Measurements from ENCODE around the gene UNG.

Gene UNG

DNA sequence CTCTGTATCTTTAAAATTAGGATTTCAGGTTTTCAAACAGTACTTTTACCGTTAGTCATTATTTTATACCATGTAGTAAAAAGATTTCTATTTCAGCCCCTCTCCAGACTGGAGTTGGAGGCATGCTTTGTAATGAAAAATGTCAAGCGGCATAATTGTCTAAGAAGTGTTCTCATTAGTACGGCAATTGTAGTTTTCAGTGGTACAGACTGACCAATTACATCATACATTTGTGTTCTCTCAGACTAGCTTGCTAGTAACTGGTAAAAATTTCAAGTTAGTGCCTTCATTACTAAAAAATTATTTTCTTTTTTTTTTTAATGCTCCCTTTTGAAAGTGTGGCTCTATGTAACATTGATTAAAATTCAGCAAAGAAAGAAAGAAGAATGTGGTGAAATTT is 40.5 kb upstream of the UNG start:
- H3K27me3 ChIP-seq = no peaks in the 10 kb centered on the region
- no peak for TF ChIP-seq Cebpa-rat (IDR thresholded peaks at IDR 0.05)
- H3K9ac ChIP-seq = no peak overlapping the region
- no peaks in the 10 kb centered on the region for H4K20me1 ChIP-seq
- peaks cover 24 to 54% (median 45%) of the 10 kb centered on the region in 11 experiments for H3K36me3 ChIP-seq
- H3K27ac ChIP-seq = no peak overlapping the region
- H3K4me3 ChIP-seq = no peak overlapping the region
- H3K4me1 ChIP-seq = peaks cover 14 to 19% (median 17%) of the 10 kb centered on the region in 10 experiments
- H3K9me3 ChIP-seq (replicated peaks in 1 of 11) = no peaks in the 10 kb centered on the region
- no peak overlapping the region for H3K4me2 ChIP-seq

DNA sequence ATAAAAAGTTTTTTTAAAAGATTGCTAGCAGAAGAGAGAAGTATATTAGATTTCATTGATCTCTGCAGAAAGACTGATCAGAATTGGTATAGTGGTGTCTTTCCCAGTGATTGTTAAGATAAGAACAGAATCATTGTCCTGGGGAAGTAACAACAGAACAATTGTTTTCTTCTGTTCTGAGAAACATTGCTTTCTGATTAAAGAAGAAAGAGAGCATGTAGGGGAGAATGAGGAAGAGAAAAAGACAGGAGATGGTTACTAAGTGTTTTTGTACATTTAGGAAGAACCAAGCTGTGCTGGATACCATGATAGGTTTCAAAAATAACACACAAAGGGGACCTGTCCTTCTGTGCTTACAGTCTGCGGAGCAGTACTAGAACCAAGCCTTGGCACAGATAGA is 40.0 kb upstream of the UNG start:
- H4K20me1 ChIP-seq = no peaks in the 10 kb centered on the region
- no peak overlapping the region for H3K4me2 ChIP-seq
- H3K4me3 ChIP-seq = no peak overlapping the region
- no peaks in the 10 kb centered on the region for H3K27me3 ChIP-seq
- H3K36me3 ChIP-seq = peaks cover 24 to 57% (median 49%) of the 10 kb centered on the region in 11 experiments
- no peaks in the 10 kb centered on the region for H3K9me3 ChIP-seq (replicated peaks in 1 of 11)
- TF ChIP-seq Cebpa-rat (IDR thresholded peaks at IDR 0.05) = no peak
- no peak overlapping the region for H3K27ac ChIP-seq
- H3K9ac ChIP-seq = no peak overlapping the region
- H3K4me1 ChIP-seq = peaks cover 12 to 16% (median 14%) of the 10 kb centered on the region in 10 experiments

DNA sequence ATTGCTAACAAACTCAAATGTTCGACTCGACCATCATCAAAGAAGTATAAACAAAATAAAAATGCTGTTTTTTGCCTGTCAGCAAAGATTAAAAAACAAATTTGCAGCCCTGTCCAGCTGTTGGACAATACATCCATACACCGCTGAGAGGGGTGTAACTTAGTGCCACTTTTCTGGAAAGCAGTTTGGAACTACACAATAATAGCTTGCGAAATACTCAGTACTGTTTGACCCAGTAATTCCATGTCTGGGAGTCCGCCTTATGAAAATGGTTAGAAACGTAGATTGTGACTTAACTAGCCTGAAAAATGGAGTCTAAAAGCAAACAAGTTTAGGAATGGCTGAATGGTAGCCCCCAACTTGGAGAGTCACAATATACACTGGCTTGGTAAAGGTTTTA is 38.6 kb upstream of the UNG start:
- Histone ChIP-seq H3K4me2 (no peak overlapping the region), H4K20me1 (no peaks in the 10 kb centered on the region), H3K9ac (no peak overlapping the region), H3K36me3 (peaks cover 35 to 70% (median 62%) of the 10 kb centered on the region in 11 experiments), H3K27me3 (no peaks in the 10 kb centered on the region), H3K9me3 (replicated peaks in 1 of 11) (peaks cover 4 to 11% (median 9%) of the 10 kb centered on the region in 11 experiments; a peak in 17 of 22 replicates), H3K4me3 (no peak overlapping the region), H3K27ac (no peak overlapping the region), H3K4me1 (peaks cover 6 to 8% (median 7%) of the 10 kb centered on the region in 10 experiments)
- TF ChIP-seq Cebpa-rat (IDR thresholded peaks at IDR 0.05) = no peak

DNA sequence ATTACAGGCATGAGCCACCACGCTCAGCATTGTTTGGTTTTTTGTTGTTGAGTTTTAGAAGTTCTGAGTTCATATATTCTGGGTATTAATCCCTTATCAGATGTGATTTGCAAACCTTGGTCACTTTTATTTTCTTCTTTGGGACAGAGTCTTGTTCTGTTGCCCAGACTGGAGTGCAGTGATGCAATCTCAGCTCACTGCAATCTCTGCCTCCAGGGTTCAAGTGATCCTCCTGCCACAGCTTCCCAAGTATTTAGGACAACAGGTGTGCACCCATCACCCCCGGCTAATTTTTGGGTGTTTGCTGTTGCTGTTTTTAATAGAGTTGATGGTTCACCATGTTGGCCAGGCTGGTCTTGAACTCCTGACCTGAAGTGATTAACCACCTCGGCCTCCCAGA is 33.3 kb upstream of the UNG start:
- Histone ChIP-seq H3K9me3 (replicated peaks in 1 of 11) (peaks cover 4 to 11% (median 9%) of the 10 kb centered on the region in 11 experiments; a peak in 17 of 22 replicates), H3K27me3 (no peaks in the 10 kb centered on the region), H3K9ac (no peak overlapping the region), H3K4me2 (no peak overlapping the region), H4K20me1 (no peaks in the 10 kb centered on the region), H3K36me3 (peaks cover 52 to 86% (median 69%) of the 10 kb centered on the region in 11 experiments), H3K4me1 (no peaks in the 10 kb centered on the region), H3K4me3 (no peak overlapping the region), H3K27ac (no peak overlapping the region)
- no peak for TF ChIP-seq Cebpa-rat (IDR thresholded peaks at IDR 0.05)

DNA sequence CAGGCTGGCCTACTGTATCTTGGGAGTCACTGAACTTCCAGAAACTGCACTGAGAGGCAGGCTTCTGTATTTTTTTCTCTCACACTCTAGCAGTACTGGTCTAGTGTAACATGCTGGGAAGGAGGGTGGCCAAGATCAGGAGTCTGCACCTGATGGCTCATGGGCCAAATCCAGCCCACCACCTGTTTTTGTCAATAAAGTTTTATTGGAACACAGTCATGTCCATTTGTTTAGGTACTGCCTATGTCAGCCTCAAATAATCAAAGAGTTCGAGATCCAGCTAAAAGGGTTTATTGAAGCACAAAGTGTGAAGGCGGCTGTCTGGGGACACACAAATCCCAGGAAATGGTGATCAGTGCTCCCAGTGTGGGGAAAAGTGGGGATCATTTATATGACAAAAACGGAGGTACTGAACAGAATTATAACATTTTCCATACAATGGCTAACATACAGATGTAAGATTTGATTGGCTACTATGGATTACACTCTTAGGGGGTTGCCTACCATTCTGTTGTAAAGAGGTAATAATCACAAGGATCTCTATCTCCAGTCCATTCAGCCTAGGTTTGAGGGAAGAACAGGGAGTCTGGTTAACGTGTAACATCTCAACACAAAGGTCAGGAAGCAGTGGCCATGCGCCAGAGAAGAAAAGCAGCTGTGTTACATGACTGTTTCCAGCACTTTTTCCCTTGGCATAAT is 32.1 kb upstream of the UNG start:
- Histone ChIP-seq H3K27me3 (no peaks in the 10 kb centered on the region), H3K4me3 (no peak overlapping the region), H4K20me1 (no peaks in the 10 kb centered on the region), H3K4me1 (no peaks in the 10 kb centered on the region), H3K27ac (no peak overlapping the region), H3K36me3 (peaks cover 55 to 86% (median 70%) of the 10 kb centered on the region in 11 experiments), H3K9me3 (replicated peaks in 1 of 11) (peaks cover 4 to 11% (median 9%) of the 10 kb centered on the region in 11 experiments; a peak in 17 of 22 replicates), H3K9ac (no peak overlapping the region), H3K4me2 (no peak overlapping the region)
- no peak for TF ChIP-seq Cebpa-rat (IDR thresholded peaks at IDR 0.05)

DNA sequence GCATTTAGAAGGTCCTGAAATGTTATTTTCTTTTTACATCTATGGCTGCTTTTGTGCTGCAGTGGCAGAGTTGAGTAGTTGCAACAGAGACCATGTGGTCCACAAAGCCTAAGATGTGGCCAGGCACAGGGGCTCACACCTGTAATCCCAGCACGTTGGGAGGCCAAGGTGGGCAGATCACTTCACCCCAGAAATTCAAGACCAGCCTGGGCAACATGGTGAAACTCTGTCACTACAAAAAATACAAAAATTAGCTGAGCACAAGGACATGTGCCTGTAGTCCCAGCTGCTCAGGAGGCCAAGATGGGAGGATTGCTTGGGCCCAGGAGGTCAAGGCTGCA is 31.6 kb upstream of the UNG start:
- Histone ChIP-seq H4K20me1 (no peaks in the 10 kb centered on the region; a peak in 1 of 22 replicates), H3K4me1 (no peaks in the 10 kb centered on the region), H3K9me3 (replicated peaks in 1 of 11) (peaks cover 4 to 11% (median 9%) of the 10 kb centered on the region in 11 experiments; a peak in 17 of 22 replicates), H3K4me2 (no peak overlapping the region), H3K36me3 (peaks cover 60 to 86% (median 75%) of the 10 kb centered on the region in 11 experiments), H3K9ac (no peak overlapping the region), H3K27me3 (no peaks in the 10 kb centered on the region), H3K27ac (no peak overlapping the region), H3K4me3 (no peak overlapping the region)
- no peak for TF ChIP-seq Cebpa-rat (IDR thresholded peaks at IDR 0.05)

DNA sequence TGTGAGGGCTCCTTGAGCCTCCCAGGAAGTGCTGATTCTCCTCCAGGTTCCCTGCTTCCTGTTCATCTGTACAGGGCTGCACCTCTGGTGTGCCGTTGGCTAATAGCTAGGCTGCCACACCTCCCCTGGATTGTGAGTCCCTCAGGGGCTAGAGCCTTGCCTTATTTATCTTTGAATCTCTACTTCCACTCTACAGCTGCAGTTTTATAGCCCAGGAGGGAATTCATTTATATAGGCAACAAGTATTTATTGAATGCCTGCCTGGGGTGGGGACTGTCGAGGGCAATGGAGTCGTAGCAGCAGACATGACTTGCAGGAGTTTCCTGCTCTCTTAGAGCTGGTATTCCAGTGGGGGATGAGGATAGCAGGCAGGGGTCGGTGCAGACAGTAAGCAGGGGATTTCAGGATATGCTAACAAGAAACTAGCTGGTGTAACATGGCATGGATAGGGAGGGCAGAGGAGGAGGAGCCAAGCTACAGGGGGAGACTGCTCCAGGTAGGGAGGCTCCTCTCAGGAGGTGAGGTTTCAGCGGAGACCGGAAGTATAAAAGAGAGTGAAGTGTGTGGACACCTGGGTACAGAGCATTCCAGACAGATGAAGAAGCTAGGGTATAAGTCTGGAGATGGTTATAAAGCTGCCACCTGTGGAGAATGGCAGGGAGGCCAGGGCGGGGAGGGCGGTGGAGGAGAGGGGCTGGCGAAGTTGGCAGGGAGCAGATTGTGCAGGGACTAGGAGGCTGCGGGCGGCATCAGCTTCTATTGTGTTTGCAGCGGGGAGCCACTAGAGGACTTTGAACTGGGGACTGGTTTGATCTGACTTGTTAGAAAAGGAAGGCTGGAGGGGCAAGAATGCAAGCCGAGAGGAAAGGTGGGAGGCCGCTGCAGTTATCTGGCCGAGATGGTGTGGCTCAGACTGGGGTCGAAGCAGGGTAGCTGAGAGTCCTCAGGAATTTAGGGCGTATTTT is 27.8 kb upstream of the UNG start:
- Histone ChIP-seq H3K4me1 (no peaks in the 10 kb centered on the region), H3K27me3 (no peaks in the 10 kb centered on the region), H3K9me3 (replicated peaks in 1 of 11) (peaks cover 0 to 2% (median 0%) of the 10 kb centered on the region in 11 experiments; a peak in 5 of 22 replicates), H3K27ac (no peak overlapping the region), H3K36me3 (peaks cover 69 to 88% (median 79%) of the 10 kb centered on the region in 11 experiments), H3K4me2 (no peak overlapping the region), H3K4me3 (no peak overlapping the region), H4K20me1 (no peaks in the 10 kb centered on the region; a peak in 1 of 22 replicates), H3K9ac (no peak overlapping the region)
- no peak for TF ChIP-seq Cebpa-rat (IDR thresholded peaks at IDR 0.05)

DNA sequence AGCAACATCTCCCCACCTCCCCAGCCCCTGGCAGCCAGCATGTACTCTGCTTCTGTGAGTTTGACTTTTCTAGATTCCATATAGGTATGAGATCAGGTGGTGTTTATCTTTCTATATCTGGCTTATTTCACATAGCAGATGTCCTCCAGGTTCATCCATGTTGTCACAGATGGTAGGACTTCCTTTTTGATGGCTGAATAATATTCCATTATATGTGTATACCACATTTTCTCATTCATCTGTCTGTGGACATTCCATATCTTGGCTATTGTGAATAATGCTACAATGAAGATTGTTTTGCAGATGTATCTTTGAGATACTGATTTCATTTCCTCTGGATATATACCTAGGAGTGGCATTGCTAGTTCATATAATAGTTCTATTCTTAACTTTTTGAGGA is 22.5 kb upstream of the UNG start:
- no peak overlapping the region for H3K4me3 ChIP-seq
- peaks cover 0 to 23% (median 13%) of the 10 kb centered on the region in 11 experiments; a peak in 13 of 22 replicates for H3K9me3 ChIP-seq (replicated peaks in 1 of 11)
- no peaks in the 10 kb centered on the region; a peak in 1 of 22 replicates for H4K20me1 ChIP-seq
- no peak overlapping the region for H3K4me2 ChIP-seq
- TF ChIP-seq Cebpa-rat (IDR thresholded peaks at IDR 0.05) = no peak
- no peak overlapping the region for H3K9ac ChIP-seq
- no peaks in the 10 kb centered on the region for H3K4me1 ChIP-seq
- peaks cover 58 to 88% (median 73%) of the 10 kb centered on the region in 11 experiments for H3K36me3 ChIP-seq
- no peak overlapping the region for H3K27ac ChIP-seq
- H3K27me3 ChIP-seq = no peaks in the 10 kb centered on the region

DNA sequence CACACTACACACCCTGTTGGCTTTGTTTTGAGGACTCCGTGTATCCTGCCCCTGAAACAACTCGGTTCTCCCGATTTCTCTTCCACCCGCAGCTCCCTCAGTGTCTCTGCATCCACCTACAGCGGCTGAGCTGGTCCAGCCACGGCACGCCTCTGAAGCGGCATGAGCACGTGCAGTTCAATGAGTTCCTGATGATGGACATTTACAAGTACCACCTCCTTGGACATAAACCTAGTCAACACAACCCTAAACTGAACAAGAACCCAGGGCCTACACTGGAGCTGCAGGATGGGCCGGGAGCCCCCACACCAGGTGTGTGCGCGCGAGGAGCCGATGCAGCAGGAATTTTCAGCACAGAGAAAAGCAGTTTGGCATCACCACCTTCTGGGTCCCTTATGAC is 14.6 kb upstream of the UNG start:
- Histone ChIP-seq H3K4me3 (no peak overlapping the region), H3K4me1 (peaks cover 0 to 11% (median 9%) of the 10 kb centered on the region in 10 experiments; a peak in 9 of 20 replicates), H3K4me2 (no peak overlapping the region), H3K27me3 (no peaks in the 10 kb centered on the region), H4K20me1 (no peaks in the 10 kb centered on the region), H3K27ac (no peak overlapping the region), H3K36me3 (peaks cover 65 to 99% (median 86%) of the 10 kb centered on the region in 11 experiments), H3K9me3 (replicated peaks in 1 of 11) (peaks cover 0 to 14% (median 9%) of the 10 kb centered on the region in 11 experiments; a peak in 11 of 22 replicates), H3K9ac (no peak overlapping the region)
- TF ChIP-seq Cebpa-rat (IDR thresholded peaks at IDR 0.05) = no peak
